DLD1 (cell line): ENCODE measurements around the gene BCL11A.
"Not testable (repeated sequence)": the region's sequence is repeated elsewhere in the genome, so short reads cannot be mapped to it uniquely, and the experiment has no call there.

Source experiments
- in situ Hi-C: cut with HindIII; loops from 2 replicates; pipeline ENCODE4 v1.10.0; 2017; ENCODE audit warnings: low sequenced_read_pairs

The BCL11A gene

DNA sequence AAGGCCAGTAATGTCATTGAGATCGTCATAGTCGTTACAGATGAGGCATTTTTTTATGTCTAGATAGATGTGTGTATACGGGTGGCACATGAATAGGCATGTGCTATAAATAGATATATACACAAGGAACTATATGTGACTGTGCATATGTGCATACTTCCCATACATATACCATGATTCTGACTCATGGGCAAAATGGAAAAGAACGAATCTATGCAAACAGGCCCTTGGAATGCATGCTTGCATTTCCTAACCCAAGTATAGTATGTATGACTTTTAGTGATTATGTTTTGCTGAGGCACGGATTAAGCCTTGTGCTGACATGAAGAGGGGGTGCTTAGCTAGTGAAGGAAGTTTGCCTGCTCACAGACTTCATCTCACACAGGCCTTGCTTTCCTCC is 111.7 kb downstream of the BCL11A start:
- in situ Hi-C loops: no loop called here

DNA sequence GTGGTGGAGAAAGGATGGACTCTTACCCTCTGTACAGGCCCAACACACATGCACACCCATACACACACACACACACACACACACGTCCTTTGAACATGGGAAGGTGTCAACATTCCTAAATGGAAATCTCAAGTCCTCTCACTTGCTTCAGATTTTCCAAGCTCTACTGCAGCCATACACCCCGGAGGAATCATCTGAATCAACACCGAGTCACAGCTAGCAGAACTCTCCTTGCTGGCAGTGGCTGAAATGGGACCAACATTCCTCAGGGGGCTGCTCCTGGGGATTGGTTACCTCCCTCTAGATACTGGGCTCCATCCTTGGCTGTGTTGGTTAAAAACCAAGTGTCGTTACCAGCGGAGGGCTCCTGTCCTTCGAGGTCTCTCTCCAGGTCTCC is 112.7 kb downstream of the BCL11A start:
- in situ Hi-C loops: no loop called here

DNA sequence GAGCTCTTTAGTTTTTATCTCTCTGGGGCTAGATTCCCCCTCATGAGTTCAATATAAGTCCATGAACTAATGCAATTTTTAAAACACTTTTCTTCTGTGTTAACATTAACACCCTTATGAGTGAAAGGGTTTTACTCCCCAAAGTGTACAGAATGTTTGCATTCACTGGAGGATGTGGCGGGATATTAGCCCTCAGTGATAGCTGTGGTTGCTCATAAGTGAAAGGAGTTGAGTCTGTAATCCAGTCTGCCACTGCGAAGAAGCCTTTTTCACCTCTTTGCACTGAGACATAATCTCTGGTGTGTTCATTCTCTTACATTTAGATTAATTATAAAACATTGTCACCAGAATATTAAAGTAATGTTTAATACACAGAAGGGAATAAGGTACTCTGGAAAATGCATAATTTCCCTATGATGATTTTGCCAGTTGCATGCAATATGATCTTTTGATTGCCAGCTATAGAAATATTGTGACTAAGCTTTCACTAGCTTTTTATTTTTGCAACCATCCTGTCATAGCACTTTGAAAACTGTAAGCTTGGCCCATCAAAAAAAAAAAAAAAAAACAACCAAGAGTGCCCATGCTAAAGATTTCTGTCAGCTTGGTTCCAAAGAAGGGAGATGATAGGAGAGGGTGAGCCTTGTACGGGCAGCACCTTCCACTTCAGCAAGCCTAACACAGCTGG is 113.2 kb downstream of the BCL11A start:
- in situ Hi-C loops: no loop called here

DNA sequence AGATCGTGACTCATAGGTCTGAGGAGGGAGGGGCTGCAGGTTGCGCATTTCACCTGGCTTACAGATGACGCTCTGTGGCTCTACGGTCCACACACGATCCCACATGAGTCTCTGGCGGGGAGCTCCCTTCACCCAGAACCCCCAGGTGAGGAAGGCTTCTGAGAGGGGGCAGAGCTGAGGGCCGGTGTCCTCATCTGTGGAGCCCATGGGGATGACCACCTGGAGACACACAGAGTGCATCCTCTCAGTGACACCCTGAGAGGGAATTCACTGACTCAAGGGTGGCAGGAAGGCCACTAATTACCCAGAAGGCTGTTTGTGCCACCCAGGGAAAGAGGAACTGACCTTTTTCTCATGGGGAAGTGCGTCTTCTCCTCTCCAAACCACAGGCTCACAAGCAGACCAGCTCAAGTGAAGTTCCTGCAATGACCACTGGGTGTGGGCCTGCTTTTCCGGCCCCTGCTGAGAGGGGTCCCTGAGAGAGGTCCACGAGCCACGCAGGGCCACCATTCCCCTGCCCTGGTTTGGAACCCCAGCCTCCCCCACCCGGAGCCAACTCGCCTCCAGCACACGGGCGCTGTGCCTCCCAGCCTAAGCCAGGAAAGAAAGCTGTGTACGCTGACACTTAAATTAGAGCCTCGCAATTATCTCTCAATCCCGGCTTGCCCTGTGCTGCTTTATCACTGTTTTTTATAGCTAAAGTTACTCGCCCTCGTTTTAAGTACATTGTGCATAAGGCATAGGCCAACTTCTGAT is 114.1 kb downstream of the BCL11A start:
- in situ Hi-C loops: loop anchor here (5.0 kb wide), 1 partner anchor 57 kb away; no protein-coding TSS in a partner anchor

DNA sequence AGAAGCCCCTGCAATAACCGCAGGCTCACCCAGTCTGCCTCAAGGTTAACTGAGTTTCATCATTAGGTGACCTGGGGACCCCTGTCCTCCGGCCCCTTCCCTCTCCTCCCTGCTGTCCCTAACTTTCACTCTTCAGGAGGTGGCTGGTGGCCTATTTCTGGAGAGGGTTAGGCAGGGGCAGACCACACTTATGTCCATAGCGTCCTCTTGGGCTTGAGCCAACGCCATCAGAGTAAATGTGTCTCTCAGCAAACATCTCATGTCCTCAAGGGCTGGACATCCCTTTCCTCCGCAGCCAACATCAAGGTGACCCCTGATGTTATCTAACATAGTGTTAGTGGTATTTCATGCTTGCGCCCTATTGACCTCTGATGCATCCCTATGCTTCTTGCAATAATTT is 114.8 kb downstream of the BCL11A start:
- in situ Hi-C loops: loop anchor here (5.0 kb wide), 1 partner anchor 56 kb away; no protein-coding TSS in a partner anchor

DNA sequence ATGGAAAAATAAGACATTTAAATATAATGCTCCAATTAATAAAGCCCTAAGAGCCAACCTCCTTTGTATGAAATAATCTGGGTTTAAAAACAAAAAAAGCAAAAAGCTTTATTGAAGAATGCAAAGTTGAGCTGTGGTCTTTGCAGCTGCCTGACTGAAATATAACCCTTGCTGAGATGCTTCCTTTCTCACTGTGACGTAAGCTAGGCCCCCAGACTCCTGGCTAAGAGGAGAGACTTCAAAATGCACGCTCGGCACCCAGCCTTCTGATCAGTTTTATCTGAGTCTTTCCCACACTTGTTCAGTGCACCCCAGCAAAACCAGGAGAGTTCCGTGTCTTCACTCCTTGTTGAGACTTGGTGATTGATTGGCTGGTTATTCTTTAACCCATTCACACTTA is 115.3 kb downstream of the BCL11A start:
- in situ Hi-C loops: loop anchor here (5.0 kb wide), 1 partner anchor 56 kb away; no protein-coding TSS in a partner anchor

DNA sequence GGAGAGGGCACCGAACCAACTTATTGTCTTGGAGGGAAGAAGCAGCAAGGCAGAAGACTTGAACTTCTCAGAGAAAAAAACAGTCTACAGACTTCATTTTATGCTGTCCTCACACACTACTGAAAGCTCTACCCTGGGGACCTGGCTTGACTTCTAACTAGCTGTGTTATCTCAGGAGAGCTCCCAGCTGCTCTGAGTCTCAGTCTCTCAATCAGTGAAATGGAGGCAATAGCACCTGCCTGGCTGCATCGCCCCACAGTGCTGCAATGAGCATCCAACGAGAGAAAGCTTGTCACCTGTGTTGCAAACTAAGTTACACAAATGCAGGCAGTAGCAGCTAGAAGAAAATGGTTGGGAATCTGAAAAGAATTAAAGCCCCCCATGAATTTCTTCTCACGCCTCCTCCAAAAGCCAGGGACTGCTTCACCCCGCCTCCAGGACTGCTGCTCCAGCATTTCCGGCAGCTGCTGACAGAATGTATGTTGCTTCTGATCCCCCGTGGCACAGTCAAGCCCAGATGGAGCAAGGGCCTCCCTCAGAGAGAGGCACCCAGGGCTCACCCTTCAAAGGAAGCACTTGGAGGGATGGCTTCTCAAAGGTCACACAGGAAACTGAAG is 116.3 kb downstream of the BCL11A start:
- in situ Hi-C loops: loop anchor here (5.0 kb wide), 1 partner anchor 55 kb away; no protein-coding TSS in a partner anchor

DNA sequence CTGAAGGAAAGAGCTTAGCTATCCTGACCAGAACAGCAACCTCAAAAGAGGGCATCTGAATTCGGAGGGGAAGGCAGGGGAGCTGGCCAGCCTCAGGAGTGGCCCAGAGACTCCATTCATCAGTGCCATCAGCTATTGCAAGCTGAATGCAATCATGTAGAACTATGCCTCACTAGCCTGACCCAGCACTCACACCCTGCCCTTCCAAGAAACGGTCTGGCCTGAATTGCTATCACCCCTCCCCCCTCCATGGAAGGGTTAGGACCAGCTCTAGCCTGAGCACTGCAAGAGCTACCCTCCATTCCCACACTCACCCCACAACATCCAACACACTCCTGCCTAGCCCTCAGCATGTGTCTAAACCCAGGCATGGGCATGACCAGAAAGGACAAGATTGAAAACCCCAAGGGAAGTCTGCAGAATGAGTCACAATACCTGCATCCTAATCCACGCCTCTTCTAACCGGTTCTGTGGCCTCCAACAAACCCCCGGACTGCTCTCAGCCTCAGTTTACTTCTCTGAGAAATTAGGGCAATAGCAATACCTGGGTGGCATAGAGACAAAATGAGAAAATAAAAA is 120.3 kb downstream of the BCL11A start:
- in situ Hi-C loops: no loop called here

DNA sequence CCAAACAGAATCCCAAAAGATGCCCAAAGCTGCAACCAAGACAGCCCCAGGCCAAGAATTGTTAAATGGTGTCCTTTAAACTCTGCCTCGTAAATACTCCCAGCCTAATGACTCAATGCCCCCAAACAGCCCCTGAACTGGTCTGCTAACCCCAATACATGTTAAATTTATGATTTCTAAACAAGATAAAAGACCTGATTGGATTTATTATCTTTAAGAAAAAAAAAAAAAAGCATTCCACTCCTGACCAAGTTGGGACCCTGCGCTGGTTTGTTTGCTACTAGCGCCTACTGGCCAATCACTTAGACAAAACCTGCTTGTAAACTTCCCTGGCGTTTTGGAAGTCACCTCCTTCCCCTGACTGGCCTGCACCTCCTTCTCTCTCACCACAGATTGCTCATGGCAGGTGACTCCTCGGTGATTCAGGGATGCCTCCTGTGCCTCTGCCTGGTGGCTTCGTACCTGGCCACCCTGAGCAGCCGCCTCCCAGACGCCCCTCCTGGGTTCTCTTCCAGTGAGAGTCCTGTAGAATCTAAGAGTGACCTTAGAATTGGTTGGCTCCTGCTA is 121.3 kb downstream of the BCL11A start:
- in situ Hi-C loops: no loop called here

DNA sequence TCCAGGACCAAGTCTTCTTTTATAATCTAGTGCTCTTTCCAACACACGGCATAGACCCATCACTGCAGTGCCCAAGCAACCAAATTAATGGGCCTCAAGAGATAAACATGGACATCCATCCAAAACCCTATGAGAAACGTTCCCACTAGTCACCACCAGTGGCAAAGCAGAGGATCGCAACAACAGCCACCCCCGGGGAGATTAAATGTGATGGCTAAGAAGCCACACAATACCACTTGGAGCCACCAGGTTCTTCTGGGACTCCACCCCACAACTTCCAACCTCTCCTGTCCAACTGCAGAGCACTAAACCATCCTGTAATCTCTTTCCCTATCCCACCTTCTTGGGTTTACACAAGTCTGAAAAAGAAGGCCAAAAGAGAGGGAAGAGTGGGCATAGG is 123.8 kb downstream of the BCL11A start:
- in situ Hi-C loops: no loop called here

DNA sequence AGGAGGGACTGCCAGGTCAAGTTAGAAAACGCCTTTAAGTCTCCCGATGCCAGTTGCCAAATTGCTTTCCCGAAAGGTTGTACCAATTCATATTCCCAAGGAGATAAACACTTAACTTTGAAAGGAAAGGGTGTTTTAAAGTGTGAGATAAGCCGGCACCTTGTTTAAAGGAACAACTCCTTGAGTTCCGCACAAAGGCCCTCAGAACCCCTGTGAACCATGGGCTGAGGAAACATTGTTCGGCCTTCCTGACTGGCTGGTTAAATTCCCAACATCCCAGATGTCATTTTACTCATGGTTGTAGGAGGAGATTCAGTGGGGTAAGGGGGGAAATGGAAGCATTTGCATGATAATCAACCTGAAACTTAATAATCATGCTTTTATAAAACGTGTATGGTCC is 126.6 kb downstream of the BCL11A start:
- in situ Hi-C loops: no loop called here

DNA sequence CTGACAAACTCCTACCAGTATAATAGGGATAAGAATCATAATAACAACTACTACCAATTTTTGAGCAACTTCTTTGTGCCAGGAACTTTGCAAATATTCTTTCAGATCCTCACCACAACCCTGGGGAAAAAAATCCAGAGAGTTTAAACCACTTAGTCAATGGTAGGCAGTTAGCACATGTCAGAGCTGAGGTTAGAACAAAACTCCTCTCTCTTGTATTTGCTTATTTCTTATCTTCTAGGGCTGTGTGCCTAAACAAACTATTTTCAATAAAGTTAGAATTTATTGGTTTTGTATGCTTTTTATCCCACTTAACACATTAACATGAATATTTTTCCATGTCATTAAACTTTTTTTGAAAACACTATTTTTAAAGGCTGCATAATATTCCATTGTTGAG is 127.1 kb downstream of the BCL11A start:
- in situ Hi-C loops: no loop called here

DNA sequence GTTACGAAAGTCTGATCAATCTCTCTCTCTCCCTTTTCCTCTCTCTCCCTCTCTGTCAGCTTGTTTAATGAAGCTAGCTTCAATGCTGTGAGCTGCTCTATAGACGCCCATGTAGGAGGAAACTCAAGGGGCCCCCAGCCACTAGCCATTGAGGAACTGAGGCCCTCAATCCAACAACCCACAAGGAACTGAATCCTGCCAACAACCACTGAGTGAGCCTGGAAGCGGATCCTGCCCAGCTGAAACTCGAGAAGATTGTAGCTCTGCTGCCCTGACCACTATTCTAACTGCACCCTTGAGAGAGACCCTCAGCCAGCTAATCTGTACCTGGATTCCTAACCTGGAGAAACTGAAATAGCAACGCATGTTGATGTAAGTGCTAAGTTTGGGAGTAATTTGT is 129.2 kb downstream of the BCL11A start:
- in situ Hi-C loops: no loop called here

DNA sequence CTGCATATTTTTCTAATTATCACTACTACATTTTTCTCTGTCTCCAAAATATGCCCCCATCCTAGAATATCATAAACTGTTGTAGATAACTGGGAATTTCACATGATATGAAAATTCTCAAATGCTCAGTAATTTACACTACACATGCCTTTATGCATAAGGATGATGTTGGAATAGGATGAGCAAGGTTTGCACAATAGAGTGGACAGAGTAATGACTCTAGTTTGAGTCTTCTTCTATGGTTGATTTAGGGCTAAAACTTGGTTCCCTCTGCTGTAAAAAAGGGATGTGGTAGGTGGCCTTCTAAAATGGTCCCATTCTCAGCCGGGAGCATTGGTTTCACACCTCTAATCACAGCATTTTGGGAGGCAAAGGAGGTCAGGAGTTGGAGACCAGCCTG is 129.9 kb downstream of the BCL11A start:
- in situ Hi-C loops: no loop called here

DNA sequence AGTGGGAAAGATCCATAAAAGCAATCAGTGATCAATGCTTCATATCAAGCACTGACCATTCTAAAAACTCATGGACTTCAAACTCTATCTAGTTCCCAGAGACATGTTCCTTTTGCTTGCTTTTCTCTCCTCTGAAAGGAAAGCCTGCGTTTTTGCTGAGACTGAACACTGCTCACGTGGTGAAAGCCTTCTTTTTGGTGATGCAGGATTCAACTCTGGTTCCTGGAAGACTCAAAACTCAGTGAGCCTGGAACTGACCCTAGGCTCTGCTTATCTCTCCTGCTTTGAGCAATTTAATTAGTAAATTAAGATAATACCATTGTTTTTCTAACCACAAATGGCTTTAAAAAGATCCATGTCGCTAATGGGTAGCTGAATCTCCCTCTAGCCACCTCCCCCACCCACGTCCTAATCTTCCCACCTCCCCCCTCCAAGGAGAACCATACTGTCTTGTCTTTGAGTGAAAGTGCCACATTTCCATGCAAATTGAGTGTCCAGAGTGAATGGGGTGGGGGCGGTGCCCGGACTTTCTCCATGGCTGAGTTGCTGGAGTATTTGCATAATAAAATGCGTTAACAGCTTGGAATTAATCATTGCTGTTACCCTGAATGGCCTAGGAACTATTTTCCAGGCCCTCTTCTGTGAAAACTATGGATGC is 130.5 kb downstream of the BCL11A start:
- in situ Hi-C loops: no loop called here

DNA sequence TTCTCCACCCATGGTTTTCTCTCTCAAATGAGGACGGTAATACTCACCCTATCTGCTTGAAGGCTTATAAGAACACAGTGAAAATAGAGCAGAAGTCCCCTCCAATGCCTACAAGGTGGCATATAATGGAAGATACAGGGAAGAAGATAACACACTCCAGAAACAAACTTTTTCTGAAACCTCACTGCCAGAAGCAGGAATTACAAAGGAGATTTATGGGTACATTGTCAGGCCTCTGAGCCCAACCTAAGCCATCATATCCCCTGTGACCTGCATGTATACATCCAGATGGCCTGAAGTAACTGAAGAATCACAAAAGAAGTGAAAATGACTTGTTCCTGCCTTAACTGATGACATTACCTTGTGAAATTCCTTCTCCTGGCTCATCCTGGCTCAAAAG is 136.2 kb downstream of the BCL11A start:
- in situ Hi-C loops: not testable (repeated sequence)

DNA sequence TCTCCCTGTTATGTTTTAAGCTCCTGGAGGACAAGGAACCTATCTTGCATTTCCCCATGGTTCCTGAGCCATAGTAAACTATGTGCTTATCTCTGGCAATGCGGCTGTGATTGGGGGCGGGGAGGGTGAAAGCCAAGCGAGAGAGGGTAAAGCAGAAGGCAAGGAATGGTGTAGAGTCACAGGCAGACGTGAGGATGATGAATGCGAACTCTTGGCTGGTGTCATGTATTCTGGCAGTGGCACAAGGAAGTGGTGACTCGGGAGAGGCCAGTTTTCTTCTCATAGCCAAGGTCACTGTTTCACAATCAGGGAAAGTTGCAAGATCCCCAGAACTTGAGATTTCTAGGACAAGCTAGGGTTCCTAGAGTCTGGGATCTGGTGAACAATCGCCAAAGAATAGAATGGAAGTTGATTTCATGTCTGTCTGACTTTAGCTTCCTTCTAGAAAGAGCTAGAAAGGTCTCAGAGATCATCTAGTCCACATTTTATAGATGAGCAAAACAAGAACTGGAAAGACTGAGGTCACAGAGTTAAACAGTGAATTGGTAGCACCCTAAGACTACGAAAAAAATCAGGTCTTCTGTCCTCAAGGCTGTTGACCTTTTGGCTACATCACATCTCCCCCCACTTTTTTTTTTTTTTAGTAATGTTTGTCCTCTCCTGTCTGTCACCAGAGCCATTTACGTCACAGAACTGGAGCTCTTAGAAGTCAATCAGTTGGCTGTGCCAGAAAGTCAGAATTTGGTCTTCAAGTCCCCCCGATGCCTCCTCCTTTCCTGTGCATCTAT is 137.0 kb downstream of the BCL11A start:
- in situ Hi-C loops: no loop called here

DNA sequence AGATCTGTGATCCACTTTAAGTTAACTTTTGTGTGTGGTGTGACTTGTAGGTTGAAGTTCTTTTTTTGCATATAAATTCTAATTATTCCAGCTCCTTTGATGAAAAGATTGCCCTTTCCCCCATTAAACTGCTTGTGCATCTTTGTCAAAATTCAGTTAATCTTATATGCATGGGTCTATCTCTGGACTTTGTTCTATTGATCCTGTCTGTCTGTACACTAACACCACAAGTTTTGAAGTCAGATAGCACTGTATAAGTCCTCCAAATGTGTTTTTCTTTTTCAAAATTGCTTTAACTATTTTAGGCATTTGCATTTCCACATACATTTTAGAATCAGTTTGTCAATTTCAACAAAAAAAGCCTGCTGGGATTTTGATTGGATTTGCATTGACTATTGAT is 137.6 kb downstream of the BCL11A start:
- in situ Hi-C loops: no loop called here

DNA sequence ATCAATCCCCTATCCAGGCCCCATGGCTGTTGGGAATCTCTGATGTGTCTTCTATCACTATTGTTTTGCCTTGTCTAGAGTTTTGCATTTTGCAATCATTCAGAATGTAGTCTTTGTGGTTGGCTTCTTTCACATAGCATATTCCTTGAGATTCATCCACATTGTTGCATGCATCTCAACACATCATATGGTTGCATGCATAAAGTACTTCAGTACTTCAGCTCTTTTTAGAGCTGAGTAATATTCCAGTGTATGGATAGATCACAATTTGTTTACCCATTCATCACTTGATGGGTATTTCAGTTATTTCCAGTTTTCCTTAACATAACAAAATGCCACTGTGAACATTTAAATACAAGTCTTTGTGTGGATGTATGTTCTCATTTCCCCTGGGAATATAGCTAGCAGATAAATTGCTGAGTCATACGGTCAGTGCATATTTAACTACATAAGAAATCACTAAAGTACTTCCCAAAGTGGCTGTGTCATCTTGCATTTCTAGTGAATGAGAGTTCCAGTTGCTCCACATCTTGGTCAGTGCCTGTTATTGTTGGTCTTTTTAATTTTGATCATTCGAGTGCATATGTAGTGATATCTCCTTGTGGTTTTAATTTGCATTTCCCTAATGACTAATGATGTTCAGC is 138.8 kb downstream of the BCL11A start:
- in situ Hi-C loops: no loop called here

DNA sequence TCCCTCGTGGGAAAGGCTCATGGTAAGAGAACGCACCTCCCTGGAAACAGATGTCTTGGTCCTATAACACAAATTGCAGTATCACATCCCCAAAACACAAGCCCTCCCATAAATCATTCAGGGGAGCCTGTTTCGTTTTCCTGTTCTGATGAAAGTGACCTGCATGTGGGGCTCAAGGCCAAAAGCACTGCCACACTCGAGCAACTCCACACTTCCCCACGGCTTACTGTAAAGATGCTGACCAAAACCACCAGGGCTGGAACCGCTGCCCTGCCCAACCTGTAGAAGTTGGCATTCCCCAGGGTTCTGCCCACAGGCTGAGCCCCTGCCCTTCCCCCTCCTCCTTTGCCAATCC is 139.7 kb downstream of the BCL11A start:
- in situ Hi-C loops: no loop called here
